Measurements from ENCODE around the gene ASIC2.

ASIC2 gene

DNA sequence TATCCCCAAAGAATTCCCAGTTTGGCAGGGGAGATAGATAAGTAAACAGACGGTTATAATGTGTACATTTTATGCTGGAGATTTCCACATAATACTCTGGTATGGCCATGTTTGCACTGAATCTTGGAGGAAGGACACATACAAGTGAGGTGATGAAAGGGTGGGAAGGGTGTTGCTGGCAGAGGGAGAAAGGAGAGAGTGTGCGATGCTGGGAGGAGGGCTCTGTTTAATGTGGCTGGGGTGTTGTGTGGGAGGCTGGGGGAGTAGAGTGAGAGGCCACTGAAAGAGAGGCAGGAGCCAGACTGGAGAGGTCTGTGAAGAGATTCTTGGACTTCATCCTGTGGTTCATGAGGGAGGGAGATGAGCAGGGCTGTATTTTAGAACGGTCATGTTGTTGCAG is 213.9 kb downstream of the ASIC2 start:
- peaks cover 14 to 21% of the 10 kb centered on the region in 2 donors for H3K27me3 ChIP-seq (ENCODE audit: control insufficient read depth in 1 of 2, insufficient read depth in 2 of 2, low read length in 2 of 2)

GRCh38 chr17:33076979-33077378 is 216.1 kb downstream of the ASIC2 start:
- no peaks in the 10 kb centered on the region for H3K4me1 ChIP-seq (ENCODE audit: control insufficient read depth, insufficient read depth, low read length)
- no peak overlapping the region for H3K4me3 ChIP-seq (ENCODE audit: low read length in 2 of 2)
- H3K27ac ChIP-seq (ENCODE audit: low read length) = no peak overlapping the region
- no peak overlapping the region for H3K9ac ChIP-seq (ENCODE audit: low read length in 2 of 2)
- peaks cover 11 to 14% of the 10 kb centered on the region in 2 donors for H3K27me3 ChIP-seq (ENCODE audit: control insufficient read depth in 1 of 2, insufficient read depth in 2 of 2, low read length in 2 of 2)
- H3K9me3 ChIP-seq (ENCODE audit: control insufficient read depth in 2 of 2, low read length in 2 of 2) = no peaks in the 10 kb centered on the region
- H3K36me3 ChIP-seq (ENCODE audit: control insufficient read depth in 2 of 2, insufficient read depth in 2 of 2, low read length in 2 of 2) = no peaks in the 10 kb centered on the region

More for the DNA sequence above, 213.9 kb downstream of the ASIC2 start:
- H3K27ac ChIP-seq (ENCODE audit: low read length) = no peak overlapping the region
- no peaks in the 10 kb centered on the region for H3K9me3 ChIP-seq (ENCODE audit: control insufficient read depth in 2 of 2, low read length in 2 of 2)
- H3K36me3 ChIP-seq (ENCODE audit: control insufficient read depth in 2 of 2, insufficient read depth in 2 of 2, low read length in 2 of 2) = no peaks in the 10 kb centered on the region
- H3K9ac ChIP-seq (ENCODE audit: low read length in 2 of 2) = no peak overlapping the region
- no peaks in the 10 kb centered on the region for H3K4me1 ChIP-seq (ENCODE audit: control insufficient read depth, insufficient read depth, low read length)
- H3K4me3 ChIP-seq (ENCODE audit: low read length in 2 of 2) = no peak overlapping the region

GRCh38 chr17:33073416-33073815 is 219.7 kb downstream of the ASIC2 start:
- no peak overlapping the region for H3K4me3 ChIP-seq (ENCODE audit: low read length in 2 of 2)
- H3K27ac ChIP-seq (ENCODE audit: low read length) = no peak overlapping the region
- peaks cover under 1 to 4% of the 10 kb centered on the region in 2 donors for H3K27me3 ChIP-seq (ENCODE audit: control insufficient read depth in 1 of 2, insufficient read depth in 2 of 2, low read length in 2 of 2)
- no peak overlapping the region for H3K9ac ChIP-seq (ENCODE audit: low read length in 2 of 2)
- no peaks in the 10 kb centered on the region for H3K4me1 ChIP-seq (ENCODE audit: control insufficient read depth, insufficient read depth, low read length)
- H3K9me3 ChIP-seq (ENCODE audit: control insufficient read depth in 2 of 2, low read length in 2 of 2) = no peaks in the 10 kb centered on the region
- H3K36me3 ChIP-seq (ENCODE audit: control insufficient read depth in 2 of 2, insufficient read depth in 2 of 2, low read length in 2 of 2) = no peaks in the 10 kb centered on the region

DNA sequence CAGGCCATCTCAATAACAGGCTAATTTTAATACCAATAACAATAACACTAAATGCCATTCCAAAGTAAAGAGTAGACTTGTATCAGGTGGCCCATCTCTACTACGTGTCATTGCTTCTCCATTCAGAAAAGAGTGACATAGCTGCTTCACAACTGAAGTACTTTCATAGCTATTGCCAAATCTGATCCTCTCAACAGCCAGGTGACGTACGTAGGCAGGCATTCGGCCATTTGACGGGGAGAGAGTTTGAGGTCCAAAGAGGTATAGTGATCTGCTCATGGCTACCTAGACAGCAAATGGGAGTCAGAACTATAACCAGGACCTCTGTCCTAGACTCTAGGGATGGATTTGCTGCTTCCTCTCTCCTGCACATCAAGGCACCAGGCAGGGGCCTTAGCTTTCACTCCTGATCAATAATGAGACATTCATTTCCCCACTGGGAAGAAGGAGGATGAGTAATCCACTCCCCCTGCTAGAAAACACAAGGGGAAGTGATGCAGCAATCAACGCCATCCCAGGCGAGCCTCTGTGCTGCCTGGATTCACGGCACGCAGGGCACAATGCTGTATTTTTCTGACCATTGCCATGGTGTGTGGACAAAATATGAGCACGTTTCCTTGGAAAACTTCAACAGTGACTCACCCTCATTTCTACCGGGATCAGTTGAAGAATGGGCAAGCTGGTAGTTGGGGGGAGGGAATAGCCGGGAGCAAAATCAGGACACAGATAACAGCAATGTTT is 220.5 kb downstream of the ASIC2 start:
- Histone ChIP-seq H3K4me1 (ENCODE audit: control insufficient read depth, insufficient read depth, low read length) (no peaks in the 10 kb centered on the region), H3K27me3 (ENCODE audit: control insufficient read depth in 1 of 2, insufficient read depth in 2 of 2, low read length in 2 of 2) (peaks cover 0 to 3% of the 10 kb centered on the region in 2 donors), H3K4me3 (ENCODE audit: low read length in 2 of 2) (no peak overlapping the region), H3K9ac (ENCODE audit: low read length in 2 of 2) (no peak overlapping the region), H3K27ac (ENCODE audit: low read length) (no peak overlapping the region), H3K36me3 (ENCODE audit: control insufficient read depth in 2 of 2, insufficient read depth in 2 of 2, low read length in 2 of 2) (no peaks in the 10 kb centered on the region), H3K9me3 (ENCODE audit: control insufficient read depth in 2 of 2, low read length in 2 of 2) (no peaks in the 10 kb centered on the region)

GRCh38 chr17:33071656-33072055 is 221.4 kb downstream of the ASIC2 start:
- H3K9me3 ChIP-seq (ENCODE audit: control insufficient read depth in 2 of 2, low read length in 2 of 2) = no peaks in the 10 kb centered on the region
- peaks cover 0 to 2% of the 10 kb centered on the region in 2 donors for H3K27me3 ChIP-seq (ENCODE audit: control insufficient read depth in 1 of 2, insufficient read depth in 2 of 2, low read length in 2 of 2)
- H3K4me3 ChIP-seq (ENCODE audit: low read length in 2 of 2) = no peak overlapping the region
- H3K27ac ChIP-seq (ENCODE audit: low read length) = no peak overlapping the region
- no peaks in the 10 kb centered on the region for H3K36me3 ChIP-seq (ENCODE audit: control insufficient read depth in 2 of 2, insufficient read depth in 2 of 2, low read length in 2 of 2)
- H3K9ac ChIP-seq (ENCODE audit: low read length in 2 of 2) = no peak overlapping the region
- H3K4me1 ChIP-seq (ENCODE audit: control insufficient read depth, insufficient read depth, low read length) = no peaks in the 10 kb centered on the region

- Histone ChIP-seq H3K27me3 (ENCODE audit: control insufficient read depth in 1 of 2, insufficient read depth in 2 of 2, low read length in 2 of 2) (peaks cover 0 to 3% of the 10 kb centered on the region in 2 donors), H3K9me3 (ENCODE audit: control insufficient read depth in 2 of 2, low read length in 2 of 2) (no peaks in the 10 kb centered on the region), H3K9ac (ENCODE audit: low read length in 2 of 2) (no peak overlapping the region), H3K4me1 (ENCODE audit: control insufficient read depth, insufficient read depth, low read length) (no peaks in the 10 kb centered on the region), H3K4me3 (ENCODE audit: low read length in 2 of 2) (no peak overlapping the region), H3K27ac (ENCODE audit: low read length) (no peak overlapping the region), H3K36me3 (ENCODE audit: control insufficient read depth in 2 of 2, insufficient read depth in 2 of 2, low read length in 2 of 2) (no peaks in the 10 kb centered on the region)
Observed at GRCh38 chr17:33057564-33057963, 235.5 kb downstream of the ASIC2 start.

DNA sequence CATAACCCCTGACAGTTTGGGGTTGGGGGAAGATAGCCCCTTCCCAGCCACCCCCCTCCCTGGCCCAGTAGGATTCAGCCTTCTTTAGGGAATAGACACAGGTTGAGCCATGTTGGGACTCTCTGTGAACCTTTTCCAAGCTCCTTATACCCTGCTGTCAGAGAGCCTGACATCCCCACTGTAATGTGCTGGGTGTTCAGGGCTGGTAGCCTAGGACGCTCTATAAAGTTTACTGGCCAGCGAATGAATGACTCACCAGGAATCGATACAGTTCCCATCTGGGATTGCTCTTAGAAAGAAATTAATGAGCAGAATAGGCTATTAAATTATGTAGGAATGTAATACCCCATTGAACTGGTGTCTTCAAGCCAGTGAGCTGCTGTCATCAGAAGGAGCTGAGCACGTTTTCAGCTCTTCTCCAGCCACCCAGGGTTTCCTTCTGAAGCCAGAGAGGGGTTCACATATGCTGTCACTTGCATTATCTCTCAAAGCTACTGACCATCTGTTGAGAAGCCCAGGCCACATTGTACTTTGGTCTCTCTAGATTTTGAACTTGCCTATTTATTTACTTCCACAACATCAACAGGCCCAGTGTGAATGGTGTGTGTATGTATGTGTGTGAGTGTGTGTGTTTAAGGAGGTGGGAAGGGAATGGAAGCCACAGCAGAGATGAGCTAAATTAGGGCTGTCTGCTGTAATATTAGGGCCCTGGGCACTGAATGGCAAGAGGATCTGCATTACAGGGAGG is 236.5 kb downstream of the ASIC2 start:
- no peaks in the 10 kb centered on the region for H3K9me3 ChIP-seq (ENCODE audit: control insufficient read depth in 2 of 2, low read length in 2 of 2)
- no peaks in the 10 kb centered on the region for H3K4me1 ChIP-seq (ENCODE audit: control insufficient read depth, insufficient read depth, low read length)
- H3K27ac ChIP-seq (ENCODE audit: low read length) = no peak overlapping the region
- peaks cover 0 to 9% of the 10 kb centered on the region in 2 donors for H3K27me3 ChIP-seq (ENCODE audit: control insufficient read depth in 1 of 2, insufficient read depth in 2 of 2, low read length in 2 of 2)
- no peaks in the 10 kb centered on the region for H3K36me3 ChIP-seq (ENCODE audit: control insufficient read depth in 2 of 2, insufficient read depth in 2 of 2, low read length in 2 of 2)
- H3K4me3 ChIP-seq (ENCODE audit: low read length in 2 of 2) = no peak overlapping the region
- H3K9ac ChIP-seq (ENCODE audit: low read length in 2 of 2) = no peak overlapping the region

DNA sequence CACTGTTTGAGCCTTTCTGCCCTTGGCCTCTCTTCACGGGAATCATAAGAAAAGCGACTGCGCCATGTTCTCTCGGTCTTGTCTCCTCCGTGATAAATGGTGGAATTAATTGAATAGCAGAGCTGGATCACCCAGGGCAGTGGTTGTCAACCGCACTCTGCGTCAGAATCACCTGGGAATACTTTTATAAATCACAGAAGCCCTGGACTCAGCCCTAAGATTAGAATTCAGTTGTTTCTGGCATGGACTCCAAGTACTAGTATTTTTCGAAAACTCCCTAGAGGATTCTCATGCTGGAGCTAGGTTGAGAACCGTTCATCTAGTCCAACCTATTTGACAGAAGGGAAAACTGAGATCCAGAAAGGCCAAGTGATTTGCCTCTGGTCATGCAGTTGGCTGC is 237.3 kb downstream of the ASIC2 start:
- no peaks in the 10 kb centered on the region for H3K36me3 ChIP-seq (ENCODE audit: control insufficient read depth in 2 of 2, insufficient read depth in 2 of 2, low read length in 2 of 2)

DNA sequence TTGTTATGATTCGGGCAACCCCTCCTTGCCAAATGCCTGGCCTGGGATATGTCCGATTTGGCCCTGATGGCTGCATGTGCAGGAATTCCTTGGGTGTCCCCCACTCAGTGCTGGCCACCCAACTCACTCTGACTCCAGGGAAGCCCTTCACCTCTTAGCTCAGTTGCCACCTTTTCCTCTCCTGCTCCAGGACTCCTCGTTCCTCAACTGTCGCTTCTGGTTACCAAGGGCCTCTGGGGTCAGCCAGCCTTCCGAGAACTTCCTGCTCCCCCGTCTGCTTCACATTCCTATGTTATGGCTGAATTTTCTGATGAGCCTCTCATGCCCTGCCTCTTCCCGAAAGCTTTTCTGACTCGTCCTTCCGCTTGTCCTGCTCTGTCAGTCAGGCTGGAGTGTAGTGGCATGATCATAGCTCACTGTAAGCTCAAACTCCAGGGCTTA is 237.9 kb downstream of the ASIC2 start:
- Histone ChIP-seq H3K9ac (ENCODE audit: low read length in 2 of 2) (no peak overlapping the region), H3K4me3 (ENCODE audit: low read length in 2 of 2) (no peak overlapping the region), H3K36me3 (ENCODE audit: control insufficient read depth in 2 of 2, insufficient read depth in 2 of 2, low read length in 2 of 2) (no peaks in the 10 kb centered on the region), H3K27me3 (ENCODE audit: control insufficient read depth in 1 of 2, insufficient read depth in 2 of 2, low read length in 2 of 2) (peaks cover 0 to 12% of the 10 kb centered on the region in 2 donors), H3K9me3 (ENCODE audit: control insufficient read depth in 2 of 2, low read length in 2 of 2) (no peaks in the 10 kb centered on the region), H3K4me1 (ENCODE audit: control insufficient read depth, insufficient read depth, low read length) (no peaks in the 10 kb centered on the region), H3K27ac (ENCODE audit: low read length) (no peak overlapping the region)

More for the DNA sequence above, 237.3 kb downstream of the ASIC2 start:
- peaks cover 0 to 9% of the 10 kb centered on the region in 2 donors for H3K27me3 ChIP-seq (ENCODE audit: control insufficient read depth in 1 of 2, insufficient read depth in 2 of 2, low read length in 2 of 2)
- no peaks in the 10 kb centered on the region for H3K4me1 ChIP-seq (ENCODE audit: control insufficient read depth, insufficient read depth, low read length)
- no peaks in the 10 kb centered on the region for H3K9me3 ChIP-seq (ENCODE audit: control insufficient read depth in 2 of 2, low read length in 2 of 2)
- H3K27ac ChIP-seq (ENCODE audit: low read length) = no peak overlapping the region
- H3K9ac ChIP-seq (ENCODE audit: low read length in 2 of 2) = no peak overlapping the region
- no peak overlapping the region for H3K4me3 ChIP-seq (ENCODE audit: low read length in 2 of 2)

DNA sequence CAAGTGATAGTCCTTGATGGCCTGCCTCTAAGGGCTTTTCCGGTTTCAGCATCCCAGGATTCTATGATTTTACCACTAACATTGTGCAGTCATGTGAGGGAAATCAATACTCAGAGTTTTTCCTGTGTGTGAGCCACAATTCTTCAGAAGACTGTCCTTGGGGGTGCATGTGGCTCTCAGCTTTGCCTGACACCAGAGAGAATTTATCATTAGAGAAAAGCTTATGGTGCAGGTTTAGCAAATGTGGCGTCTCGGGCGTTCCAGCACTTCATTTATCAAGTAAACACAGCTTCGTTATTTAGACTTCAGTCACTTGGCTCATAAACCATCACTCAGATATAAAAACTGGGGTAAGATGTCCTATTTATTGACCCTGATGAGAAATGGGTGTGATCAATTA is 238.7 kb downstream of the ASIC2 start:
- no peaks in the 10 kb centered on the region for H3K4me1 ChIP-seq (ENCODE audit: control insufficient read depth, insufficient read depth, low read length)
- no peak overlapping the region for H3K4me3 ChIP-seq (ENCODE audit: low read length in 2 of 2)
- H3K9me3 ChIP-seq (ENCODE audit: control insufficient read depth in 2 of 2, low read length in 2 of 2) = no peaks in the 10 kb centered on the region
- no peak overlapping the region for H3K27ac ChIP-seq (ENCODE audit: low read length)
- no peaks in the 10 kb centered on the region for H3K36me3 ChIP-seq (ENCODE audit: control insufficient read depth in 2 of 2, insufficient read depth in 2 of 2, low read length in 2 of 2)
- peaks cover 0 to 12% of the 10 kb centered on the region in 2 donors for H3K27me3 ChIP-seq (ENCODE audit: control insufficient read depth in 1 of 2, insufficient read depth in 2 of 2, low read length in 2 of 2)
- H3K9ac ChIP-seq (ENCODE audit: low read length in 2 of 2) = no peak overlapping the region

- peaks cover 0 to 12% of the 10 kb centered on the region in 2 donors for H3K27me3 ChIP-seq (ENCODE audit: control insufficient read depth in 1 of 2, insufficient read depth in 2 of 2, low read length in 2 of 2)
- no peak overlapping the region for H3K9ac ChIP-seq (ENCODE audit: low read length in 2 of 2)
- no peaks in the 10 kb centered on the region for H3K9me3 ChIP-seq (ENCODE audit: control insufficient read depth in 2 of 2, low read length in 2 of 2)
- no peak overlapping the region for H3K27ac ChIP-seq (ENCODE audit: low read length)
- no peaks in the 10 kb centered on the region for H3K36me3 ChIP-seq (ENCODE audit: control insufficient read depth in 2 of 2, insufficient read depth in 2 of 2, low read length in 2 of 2)
- H3K4me3 ChIP-seq (ENCODE audit: low read length in 2 of 2) = no peak overlapping the region
- no peaks in the 10 kb centered on the region for H3K4me1 ChIP-seq (ENCODE audit: control insufficient read depth, insufficient read depth, low read length)
Observed at GRCh38 chr17:33053676-33054075, 239.4 kb downstream of the ASIC2 start.

Data from stomach smooth muscle (tissue), 2 donors.